Limb (tissue), 2 donors: ENCODE measurements around the gene ZNF445.
"Not testable (repeated sequence)": the region's sequence is repeated elsewhere in the genome, so short reads cannot be mapped to it uniquely, and the experiment has no call there.

ENCODE experiments used
- DNase-seq, 2 donors: peaks; one replicate each; pipeline ENCODE4 v3.0.0-alpha.2; 2016; ENCODE audit errors: extremely low spot score in 2 of 2

ZNF445 gene

GRCh38 chr3:44398853-44399252, 78.6 kb downstream of the ZNF445 start:
- no peak for DNase-seq

- not testable (repeated sequence) for DNase-seq
Measured at GRCh38 chr3:44398271-44398670, 79.2 kb downstream of the ZNF445 start.

- DNase-seq, result no peak
Measured at GRCh38 chr3:44396200-44397171, 81.0 kb downstream of the ZNF445 start.

GRCh38 chr3:44395714-44396113, 81.8 kb downstream of the ZNF445 start:
- DNase-seq, result no peak

GRCh38 chr3:44392489-44392888, 85.0 kb downstream of the ZNF445 start:
- no peak for DNase-seq

GRCh38 chr3:44387404-44387803, 90.1 kb downstream of the ZNF445 start:
- no peak for DNase-seq
